Neural cell (in vitro differentiated cells): Measurements from ENCODE around the gene PDLIM1. TPM values are rescaled to one million over a fixed set of nuclear protein-coding genes. Genes with fewer than 3 reads are reported as not detected.

ENCODE experiments used
- H2AFZ ChIP-seq: fragments of 200-600, 300-800 bp; sonication (generic), shearing (Covaris generic); 2 replicates; pipeline ENCODE4 v1.6.0; 2014; ENCODE audit warnings: low read depth, mild to moderate bottlenecking, antibody characterized with exemption, low read length, moderate library complexity
- H3F3A ChIP-seq: fragments of 200-600 bp; shearing (Covaris generic); 2 replicates; pipeline ENCODE4 v1.6.1; 2016; ENCODE audit warnings: mild to moderate bottlenecking, moderate library complexity, mixed read lengths, antibody characterized with exemption, low read length; ENCODE audit not compliant: insufficient read depth, poor library complexity, severe bottlenecking
- H3K27ac ChIP-seq: fragments of 200-600, 300-800 bp; sonication (generic), shearing (Covaris generic); 2 replicates; pipeline ENCODE4 v1.5.1; 2014; ENCODE audit warnings: mild to moderate bottlenecking, low read length, moderate library complexity
- H3K27me3 ChIP-seq: fragments of 300-800, 200-600 bp; sonication (generic), shearing (Covaris generic); 2 replicates; pipeline ENCODE4 v1.6.0; 2014; ENCODE audit warnings: mild to moderate bottlenecking, low read depth, low read length, moderate library complexity; ENCODE audit not compliant: insufficient read depth
- H3K36me3 ChIP-seq: fragments of 300-800, 200-600 bp; sonication (generic), shearing (Covaris generic); 2 replicates; pipeline ENCODE4 v1.5.1; 2014; ENCODE audit warnings: mild to moderate bottlenecking, antibody characterized with exemption, low read length, moderate library complexity; ENCODE audit not compliant: insufficient read depth
- H3K4me2 ChIP-seq: fragments of 300-800, 200-600 bp; sonication (generic), shearing (Covaris generic); 2 replicates; pipeline ENCODE4 v1.6.0; 2014; ENCODE audit warnings: mild to moderate bottlenecking, low read length
- H3K4me3 ChIP-seq: fragments of 300-800, 200-600 bp; sonication (generic), shearing (Covaris generic); 2 replicates; pipeline ENCODE4 v1.5.1; 2014; ENCODE audit warnings: mild to moderate bottlenecking, low read length, moderate library complexity
- H3K79me2 ChIP-seq: fragments of 200-600 bp; shearing (Covaris generic); replicated peaks from 2 replicates; pipeline ENCODE4 v1.6.0; 2014; ENCODE audit warnings: mild to moderate bottlenecking, low read length, moderate library complexity; ENCODE audit not compliant: insufficient read depth
- H3K9ac ChIP-seq: fragments of 300-800, 200-600 bp; sonication (generic), shearing (Covaris generic); 2 replicates; pipeline ENCODE4 v1.6.1; 2016; ENCODE audit warnings: mild to moderate bottlenecking, low read length, mixed read lengths
- H3K9me2 ChIP-seq: fragments of 200-600 bp; shearing (Covaris generic); 2 replicates; pipeline ENCODE4 v1.6.1; 2016; ENCODE audit warnings: mild to moderate bottlenecking, low read length, mixed read lengths; ENCODE audit not compliant: insufficient read depth
- H3K9me3 ChIP-seq: fragments of 200-600, 300-800 bp; sonication (generic), shearing (Covaris generic); 2 replicates; pipeline ENCODE4 v1.6.1; 2016; ENCODE audit warnings: mild to moderate bottlenecking, mixed run types, low read length, moderate library complexity, mixed read lengths
- H4K20me1 ChIP-seq: fragments of 200-600 bp; shearing (Covaris generic); 2 replicates; pipeline ENCODE4 v1.6.1; 2016; ENCODE audit warnings: mild to moderate bottlenecking, mixed run types; ENCODE audit not compliant: insufficient read depth
- CTCF ChIP-seq: fragments of 450-650 bp; IDR thresholded peaks from 2 replicates; pipeline ENCODE4 v1.5.1; 2014; ENCODE audit warnings: antibody characterized with exemption, mild to moderate bottlenecking, moderate library complexity; ENCODE audit not compliant: poor library complexity, severe bottlenecking
- EZH2 ChIP-seq: fragments of 200-600, 300-800 bp; shearing (Covaris generic), sonication (generic); IDR thresholded peaks from 2 replicates; pipeline ENCODE4 v1.6.1; 2014; ENCODE audit warnings: antibody characterized with exemption, low read length, borderline replicate concordance, mild to moderate bottlenecking; ENCODE audit not compliant: insufficient read depth, poor library complexity, severe bottlenecking
- MXI1 ChIP-seq: fragments of 450-650 bp; conservative IDR thresholded peaks from 2 replicates; pipeline ENCODE4 v1.6.1; 2014; ENCODE audit warnings: antibody characterized with exemption, mild to moderate bottlenecking; ENCODE audit not compliant: poor library complexity, severe bottlenecking
- POLR2AphosphoS5 ChIP-seq: IDR thresholded peaks from 2 replicates; pipeline ENCODE4 v1.6.1; 2012
- RAD21 ChIP-seq: fragments of 450-650 bp; conservative IDR thresholded peaks from 2 replicates; pipeline ENCODE4 v1.6.1; 2014; ENCODE audit warnings: antibody characterized with exemption, mild to moderate bottlenecking, moderate library complexity
- SMC3 ChIP-seq: fragments of 450-650 bp; conservative IDR thresholded peaks from 2 replicates; pipeline ENCODE4 v1.6.1; 2014; ENCODE audit warnings: antibody characterized with exemption, mild to moderate bottlenecking, moderate library complexity; ENCODE audit not compliant: poor library complexity
- TAF1 ChIP-seq: IDR thresholded peaks from 2 replicates; pipeline ENCODE4 v1.6.1; 2012; ENCODE audit warnings: low read depth
- polyA plus RNA-seq: library from polyadenylated mRNA; depleted of rRNA; stranded (reverse); fragments of >200 nt; gene quantifications from 2 replicates; pipeline ENCODE4 v1.2.3, GENCODE V29; 2014
- TF ChIP-seq, protein P1 (sequence below): IDR thresholded peaks from 2 replicates; pipeline ENCODE4 v1.6.1; 2012; ENCODE audit warnings: borderline replicate concordance

The PDLIM1 gene
- polyA plus RNA-seq, 1 donor from 2014 or later: 1.0 TPM

DNA sequence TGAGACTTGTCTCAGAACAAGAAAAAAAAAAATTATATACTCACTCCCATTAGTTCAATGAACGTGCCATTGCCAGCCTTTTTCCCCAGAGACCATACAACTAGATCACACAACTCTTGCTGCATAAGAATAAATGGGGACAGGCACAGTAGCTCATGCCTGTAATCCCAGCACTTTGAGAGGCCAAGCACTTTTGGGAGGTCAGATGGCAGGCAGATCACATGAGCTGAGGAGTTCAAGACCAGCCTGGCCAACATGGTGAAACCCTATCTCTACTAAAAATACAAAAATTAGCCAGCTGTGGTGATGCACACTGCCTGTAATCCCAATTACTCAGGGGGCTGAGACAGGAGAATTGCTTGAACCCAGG, 13.6 kb downstream of the PDLIM1 start:
- TF ChIP-seq POLR2AphosphoS5: no peak
- no peak for TF ChIP-seq RAD21
- no peak for TF ChIP-seq TAF1
- TF ChIP-seq EZH2: no peak
- TF ChIP-seq SMC3: no peak
- TF ChIP-seq CTCF: no peak
- H3F3A ChIP-seq: no peaks in the 10 kb centered on the region
- no peak overlapping the region for H3K9ac ChIP-seq
- H3K4me3 ChIP-seq: no peak overlapping the region
- H3K9me2 ChIP-seq: no peaks in the 10 kb centered on the region
- no peaks in the 10 kb centered on the region for H3K79me2 ChIP-seq
- H2AFZ ChIP-seq: no peak overlapping the region
- H3K27me3 ChIP-seq: no peaks in the 10 kb centered on the region
- H3K9me3 ChIP-seq: no peaks in the 10 kb centered on the region
- no peaks in the 10 kb centered on the region for H3K36me3 ChIP-seq
- no peaks in the 10 kb centered on the region for H4K20me1 ChIP-seq
- H3K4me2 ChIP-seq: no peak overlapping the region
- H3K27ac ChIP-seq: no peak overlapping the region

DNA sequence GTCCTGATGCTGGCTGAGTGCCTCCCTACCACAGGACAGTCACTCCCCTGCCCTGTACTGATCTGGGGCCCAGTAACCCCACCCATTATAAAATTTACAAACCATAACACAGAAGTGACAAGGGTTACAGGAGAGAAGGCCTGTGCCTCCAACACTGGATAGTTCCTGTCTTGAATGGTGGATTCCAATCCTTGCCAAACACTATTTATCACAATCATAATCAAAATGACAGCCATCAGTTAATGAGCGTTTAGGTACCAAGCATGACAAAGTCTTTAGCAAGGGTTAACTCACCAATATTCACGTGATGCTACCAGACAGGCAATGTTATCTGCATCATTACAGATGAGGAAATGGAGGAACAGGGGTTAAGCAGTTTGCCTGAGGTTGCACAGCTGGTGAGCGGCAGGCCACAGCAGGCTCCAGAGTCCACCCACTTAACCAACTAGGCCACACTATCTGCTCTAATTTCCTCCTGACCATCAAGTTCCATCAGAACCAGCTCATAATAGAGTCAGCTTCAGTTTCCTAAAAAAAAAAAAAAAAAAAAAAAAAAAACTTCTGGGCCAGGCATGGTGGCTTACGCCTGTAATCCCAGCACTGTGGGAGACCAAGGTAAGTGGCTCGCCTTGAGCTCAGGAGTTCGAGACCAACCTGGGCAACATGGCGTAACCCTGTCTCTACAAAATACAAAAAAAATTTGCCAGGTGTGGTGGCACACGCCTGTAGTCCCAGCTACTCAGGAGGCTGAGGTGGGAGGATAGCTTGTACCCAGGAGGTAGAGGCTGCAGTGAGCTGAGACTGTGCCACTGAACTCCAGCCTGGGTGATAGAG, 14.2 kb downstream of the PDLIM1 start:
- Histone ChIP-seq H3K27me3 (no peaks in the 10 kb centered on the region), H4K20me1 (no peaks in the 10 kb centered on the region), H3K4me2 (no peak overlapping the region), H3K9ac (no peak overlapping the region), H3K36me3 (no peaks in the 10 kb centered on the region), H3K9me3 (no peaks in the 10 kb centered on the region), H3F3A (no peaks in the 10 kb centered on the region), H3K27ac (no peak overlapping the region), H3K79me2 (no peaks in the 10 kb centered on the region), H2AFZ (no peak overlapping the region), H3K9me2 (no peaks in the 10 kb centered on the region), H3K4me3 (no peak overlapping the region)
- TF ChIP-seq RAD21 (no peak), SMC3 (no peak), CTCF (no peak), TAF1 (no peak), EZH2 (no peak), MXI1 (no peak)
- TF ChIP-seq, protein P1, sequence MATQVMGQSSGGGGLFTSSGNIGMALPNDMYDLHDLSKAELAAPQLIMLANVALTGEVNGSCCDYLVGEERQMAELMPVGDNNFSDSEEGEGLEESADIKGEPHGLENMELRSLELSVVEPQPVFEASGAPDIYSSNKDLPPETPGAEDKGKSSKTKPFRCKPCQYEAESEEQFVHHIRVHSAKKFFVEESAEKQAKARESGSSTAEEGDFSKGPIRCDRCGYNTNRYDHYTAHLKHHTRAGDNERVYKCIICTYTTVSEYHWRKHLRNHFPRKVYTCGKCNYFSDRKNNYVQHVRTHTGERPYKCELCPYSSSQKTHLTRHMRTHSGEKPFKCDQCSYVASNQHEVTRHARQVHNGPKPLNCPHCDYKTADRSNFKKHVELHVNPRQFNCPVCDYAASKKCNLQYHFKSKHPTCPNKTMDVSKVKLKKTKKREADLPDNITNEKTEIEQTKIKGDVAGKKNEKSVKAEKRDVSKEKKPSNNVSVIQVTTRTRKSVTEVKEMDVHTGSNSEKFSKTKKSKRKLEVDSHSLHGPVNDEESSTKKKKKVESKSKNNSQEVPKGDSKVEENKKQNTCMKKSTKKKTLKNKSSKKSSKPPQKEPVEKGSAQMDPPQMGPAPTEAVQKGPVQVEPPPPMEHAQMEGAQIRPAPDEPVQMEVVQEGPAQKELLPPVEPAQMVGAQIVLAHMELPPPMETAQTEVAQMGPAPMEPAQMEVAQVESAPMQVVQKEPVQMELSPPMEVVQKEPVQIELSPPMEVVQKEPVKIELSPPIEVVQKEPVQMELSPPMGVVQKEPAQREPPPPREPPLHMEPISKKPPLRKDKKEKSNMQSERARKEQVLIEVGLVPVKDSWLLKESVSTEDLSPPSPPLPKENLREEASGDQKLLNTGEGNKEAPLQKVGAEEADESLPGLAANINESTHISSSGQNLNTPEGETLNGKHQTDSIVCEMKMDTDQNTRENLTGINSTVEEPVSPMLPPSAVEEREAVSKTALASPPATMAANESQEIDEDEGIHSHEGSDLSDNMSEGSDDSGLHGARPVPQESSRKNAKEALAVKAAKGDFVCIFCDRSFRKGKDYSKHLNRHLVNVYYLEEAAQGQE: no peak
